ENCODE measurements around the gene SLC25A40.
"Not testable (repeated sequence)": the region's sequence is repeated elsewhere in the genome, so short reads cannot be mapped to it uniquely, and the experiment has no call there.

Gene SLC25A40

GRCh38 chr7:87918740-87919139 is 42.6 kb upstream of the SLC25A40 start:
- DNase-seq = no peak
- H3K79me1 ChIP-seq (replicated peaks; ENCODE audit: low read length, poor library complexity, severe bottlenecking) = no peaks in the 10 kb centered on the region

GRCh38 chr7:87912121-87912520 is 36.0 kb upstream of the SLC25A40 start:
- H3K79me1 ChIP-seq (replicated peaks; ENCODE audit: low read length, poor library complexity, severe bottlenecking) = no peaks in the 10 kb centered on the region

More at GRCh38 chr7:87918740-87919139, 42.6 kb upstream of the SLC25A40 start:
- no peak overlapping the region for H3K14ac ChIP-seq (ENCODE audit: low read length in 2 of 2)
- H3K9ac ChIP-seq (ENCODE audit: low read length) = no peak overlapping the region
- H3K36me3 ChIP-seq (ENCODE audit: control insufficient read depth in 1 of 2, insufficient read depth in 2 of 2, low read depth in 1 of 2, low read length in 2 of 2) = no peaks in the 10 kb centered on the region
- H2BK120ac ChIP-seq (ENCODE audit: low read depth, low read length) = no peak overlapping the region
- H3K4me3 ChIP-seq (ENCODE audit: insufficient read depth in 1 of 2, low read depth in 1 of 2, low read length in 2 of 2) = no peak overlapping the region
- H3K4ac ChIP-seq (ENCODE audit: low read depth in 1 of 2, low read length in 2 of 2) = no peak overlapping the region
- H3K4me2 ChIP-seq (ENCODE audit: low read length, poor library complexity, severe bottlenecking) = no peak overlapping the region
- H2BK5ac ChIP-seq (ENCODE audit: low read depth, low read length, poor library complexity, severe bottlenecking) = no peak overlapping the region
- H2BK15ac ChIP-seq (ENCODE audit: low read depth, poor library complexity, severe bottlenecking) = no peak overlapping the region
- H2AK5ac ChIP-seq (ENCODE audit: low read length, severe bottlenecking) = no peak overlapping the region
- no peak overlapping the region for H4K8ac ChIP-seq (ENCODE audit: low read length)
- no peak overlapping the region for H3K27ac ChIP-seq (ENCODE audit: low read length, poor library complexity, severe bottlenecking)
- H3K4me1 ChIP-seq (ENCODE audit: control insufficient read depth, insufficient read depth, low read depth, low read length) = no peaks in the 10 kb centered on the region
- H3K18ac ChIP-seq (ENCODE audit: low read depth in 1 of 2, low read length in 2 of 2) = no peak overlapping the region
- H4K91ac ChIP-seq (ENCODE audit: low read length) = no peak overlapping the region
- H3K9me3 ChIP-seq (ENCODE audit: control insufficient read depth, low read length) = no peaks in the 10 kb centered on the region
- no peak overlapping the region for H2BK12ac ChIP-seq (ENCODE audit: low read length in 2 of 2)
- 70% methylated on average over 1 of the region's 1 CpG for WGBS
- no peak overlapping the region for H3K23ac ChIP-seq (ENCODE audit: low read length in 2 of 2)
- H3K27me3 ChIP-seq (ENCODE audit: control insufficient read depth in 1 of 2, insufficient read depth in 1 of 2, low read length in 2 of 2) = no peaks in the 10 kb centered on the region
- no peak overlapping the region for H2AFZ ChIP-seq (ENCODE audit: low read depth, low read length)

GRCh38 chr7:87908814-87909213 is 32.7 kb upstream of the SLC25A40 start:
- H3K36me3 ChIP-seq (ENCODE audit: control insufficient read depth in 1 of 2, insufficient read depth in 2 of 2, low read depth in 1 of 2, low read length in 2 of 2) = peaks cover 0 to 12% of the 10 kb centered on the region in 2 experiments
- H3K9me3 ChIP-seq (ENCODE audit: control insufficient read depth, low read length) = not testable (repeated sequence)

More at GRCh38 chr7:87912121-87912520, 36.0 kb upstream of the SLC25A40 start:
- no peak overlapping the region for H3K4me2 ChIP-seq (ENCODE audit: low read length, poor library complexity, severe bottlenecking)
- H3K36me3 ChIP-seq (ENCODE audit: control insufficient read depth in 1 of 2, insufficient read depth in 2 of 2, low read depth in 1 of 2, low read length in 2 of 2) = peaks cover 0 to 6% of the 10 kb centered on the region in 2 experiments
- no peak overlapping the region for H4K8ac ChIP-seq (ENCODE audit: low read length)
- 83% methylated on average over 3 of the region's 4 CpGs for WGBS
- no peak overlapping the region for H2BK12ac ChIP-seq (ENCODE audit: low read length in 2 of 2)
- no peak overlapping the region for H2BK5ac ChIP-seq (ENCODE audit: low read depth, low read length, poor library complexity, severe bottlenecking)
- no peak overlapping the region for H2BK120ac ChIP-seq (ENCODE audit: low read depth, low read length)
- no peaks in the 10 kb centered on the region for H3K4me1 ChIP-seq (ENCODE audit: control insufficient read depth, insufficient read depth, low read depth, low read length)
- H2BK15ac ChIP-seq (ENCODE audit: low read depth, poor library complexity, severe bottlenecking) = no peak overlapping the region
- H3K4me3 ChIP-seq (ENCODE audit: insufficient read depth in 1 of 2, low read depth in 1 of 2, low read length in 2 of 2) = no peak overlapping the region
- no peaks in the 10 kb centered on the region for H3K27me3 ChIP-seq (ENCODE audit: control insufficient read depth in 1 of 2, insufficient read depth in 1 of 2, low read length in 2 of 2)
- no peak overlapping the region for H4K91ac ChIP-seq (ENCODE audit: low read length)
- no peak overlapping the region for H3K9ac ChIP-seq (ENCODE audit: low read length)
- no peak overlapping the region for H2AFZ ChIP-seq (ENCODE audit: low read depth, low read length)
- no peak overlapping the region for H3K14ac ChIP-seq (ENCODE audit: low read length in 2 of 2)
- no peak for DNase-seq
- no peak overlapping the region for H2AK5ac ChIP-seq (ENCODE audit: low read length, severe bottlenecking)
- H3K27ac ChIP-seq (ENCODE audit: low read length, poor library complexity, severe bottlenecking) = no peak overlapping the region
- no peak overlapping the region for H3K23ac ChIP-seq (ENCODE audit: low read length in 2 of 2)
- no peak overlapping the region for H3K18ac ChIP-seq (ENCODE audit: low read depth in 1 of 2, low read length in 2 of 2)
- H3K9me3 ChIP-seq (ENCODE audit: control insufficient read depth, low read length) = no peaks in the 10 kb centered on the region
- no peak overlapping the region for H3K4ac ChIP-seq (ENCODE audit: low read depth in 1 of 2, low read length in 2 of 2)

GRCh38 chr7:87907136-87907906 is 31.2 kb upstream of the SLC25A40 start:
- H3K23ac ChIP-seq (ENCODE audit: low read length in 2 of 2); H3K4ac ChIP-seq (ENCODE audit: low read depth in 1 of 2, low read length in 2 of 2); H3K9me3 ChIP-seq (ENCODE audit: control insufficient read depth, low read length); H3K4me1 ChIP-seq (ENCODE audit: control insufficient read depth, insufficient read depth, low read depth, low read length); H3K4me3 ChIP-seq (ENCODE audit: insufficient read depth in 1 of 2, low read depth in 1 of 2, low read length in 2 of 2); H2BK120ac ChIP-seq (ENCODE audit: low read depth, low read length); H4K91ac ChIP-seq (ENCODE audit: low read length); H2AFZ ChIP-seq (ENCODE audit: low read depth, low read length); H2AK5ac ChIP-seq (ENCODE audit: low read length, severe bottlenecking); H3K79me1 ChIP-seq (replicated peaks; ENCODE audit: low read length, poor library complexity, severe bottlenecking); H2BK15ac ChIP-seq (ENCODE audit: low read depth, poor library complexity, severe bottlenecking); H3K27ac ChIP-seq (ENCODE audit: low read length, poor library complexity, severe bottlenecking); H2BK12ac ChIP-seq (ENCODE audit: low read length in 2 of 2); H3K4me2 ChIP-seq (ENCODE audit: low read length, poor library complexity, severe bottlenecking); H3K18ac ChIP-seq (ENCODE audit: low read depth in 1 of 2, low read length in 2 of 2); H3K27me3 ChIP-seq (ENCODE audit: control insufficient read depth in 1 of 2, insufficient read depth in 1 of 2, low read length in 2 of 2); H2BK5ac ChIP-seq (ENCODE audit: low read depth, low read length, poor library complexity, severe bottlenecking); H3K14ac ChIP-seq (ENCODE audit: low read length in 2 of 2); H4K8ac ChIP-seq (ENCODE audit: low read length): not testable (repeated sequence)
- Histone ChIP-seq H3K9ac (ENCODE audit: low read length) (peak overlapping the region; percentile 18), H3K36me3 (ENCODE audit: control insufficient read depth in 1 of 2, insufficient read depth in 2 of 2, low read depth in 1 of 2, low read length in 2 of 2) (peaks cover 0 to 12% of the 10 kb centered on the region in 2 experiments)
- peak; percentile 23 for DNase-seq
- WGBS = no CpG with 5 or more reads among the region's 3 CpGs

More at GRCh38 chr7:87908814-87909213, 32.7 kb upstream of the SLC25A40 start:
- not testable (repeated sequence) for H3K4me1 ChIP-seq (ENCODE audit: control insufficient read depth, insufficient read depth, low read depth, low read length); H3K14ac ChIP-seq (ENCODE audit: low read length in 2 of 2); H2BK12ac ChIP-seq (ENCODE audit: low read length in 2 of 2); H2BK120ac ChIP-seq (ENCODE audit: low read depth, low read length); H3K23ac ChIP-seq (ENCODE audit: low read length in 2 of 2); H3K27me3 ChIP-seq (ENCODE audit: control insufficient read depth in 1 of 2, insufficient read depth in 1 of 2, low read length in 2 of 2); H2BK15ac ChIP-seq (ENCODE audit: low read depth, poor library complexity, severe bottlenecking); H2AFZ ChIP-seq (ENCODE audit: low read depth, low read length); H3K4me2 ChIP-seq (ENCODE audit: low read length, poor library complexity, severe bottlenecking); H4K8ac ChIP-seq (ENCODE audit: low read length); H3K18ac ChIP-seq (ENCODE audit: low read depth in 1 of 2, low read length in 2 of 2); H3K9ac ChIP-seq (ENCODE audit: low read length); H3K4me3 ChIP-seq (ENCODE audit: insufficient read depth in 1 of 2, low read depth in 1 of 2, low read length in 2 of 2); H2AK5ac ChIP-seq (ENCODE audit: low read length, severe bottlenecking); H3K4ac ChIP-seq (ENCODE audit: low read depth in 1 of 2, low read length in 2 of 2); H4K91ac ChIP-seq (ENCODE audit: low read length); DNase-seq; H3K79me1 ChIP-seq (replicated peaks; ENCODE audit: low read length, poor library complexity, severe bottlenecking); H2BK5ac ChIP-seq (ENCODE audit: low read depth, low read length, poor library complexity, severe bottlenecking); H3K27ac ChIP-seq (ENCODE audit: low read length, poor library complexity, severe bottlenecking)
- WGBS = 100% methylated on average over 4 of the region's 4 CpGs

Data from mesenchymal stem cell (in vitro differentiated cells and primary cell).